ENCODE data around the gene PDHX.
"Not testable (repeated sequence)": the region's sequence is repeated elsewhere in the genome, so short reads cannot be mapped to it uniquely, and the experiment has no call there.

The PDHX gene

GRCh38 chr11:34916015-34916842 lies at the start of gene PDHX, which contains the start of gene APIP:
TSS of gene PDHX (plus strand) at chr11:34916618. CDS start at chr11:34916656, 38 bp downstream.
TSS of gene APIP (minus strand) at chr11:34916379. CDS start at chr11:34916284, 95 bp downstream.
- peak; percentile 68 for DNase-seq (ENCODE audit: low spot score)

GRCh38 chr11:34869425-34869824 lies 47.0 kb upstream of the PDHX start:
- DNase-seq (ENCODE audit: low spot score), result no peak

- DNase-seq (ENCODE audit: low spot score), result no peak
These were observed 45.7 kb upstream of the PDHX start for GRCh38 chr11:34870548-34871196.

GRCh38 chr11:34874202-34874601 lies 42.2 kb upstream of the PDHX start:
- DNase-seq (ENCODE audit: low spot score), result no peak

GRCh38 chr11:34877375-34877975 lies 38.9 kb upstream of the PDHX start:
- DNase-seq (ENCODE audit: low spot score), result no peak

- DNase-seq (ENCODE audit: low spot score), result no peak
These were observed 34.5 kb upstream of the PDHX start for GRCh38 chr11:34881900-34882299.

- no peak for DNase-seq (ENCODE audit: low spot score)
These were observed 29.8 kb upstream of the PDHX start for GRCh38 chr11:34886609-34887008.

- no peak for DNase-seq (ENCODE audit: low spot score)
These were observed 29.2 kb upstream of the PDHX start for GRCh38 chr11:34887260-34887659.

GRCh38 chr11:34890089-34890488 lies 26.3 kb upstream of the PDHX start:
- no peak for DNase-seq (ENCODE audit: low spot score)

- DNase-seq (ENCODE audit: low spot score), result no peak
These were observed 25.6 kb upstream of the PDHX start for GRCh38 chr11:34890812-34891211.

- no peak for DNase-seq (ENCODE audit: low spot score)
These were observed 24.8 kb upstream of the PDHX start for GRCh38 chr11:34891611-34892010.

- DNase-seq (ENCODE audit: low spot score), result no peak
These were observed 23.0 kb upstream of the PDHX start for GRCh38 chr11:34893416-34893815.

GRCh38 chr11:34896191-34896590 lies 20.2 kb upstream of the PDHX start:
- DNase-seq (ENCODE audit: low spot score), result not testable (repeated sequence)

- DNase-seq (ENCODE audit: low spot score), result no peak
These were observed 19.1 kb upstream of the PDHX start for GRCh38 chr11:34897171-34897870.

GRCh38 chr11:34898474-34898873 lies 17.9 kb upstream of the PDHX start:
- DNase-seq (ENCODE audit: low spot score), result no peak

- DNase-seq (ENCODE audit: low spot score), result no peak
These were observed 16.8 kb upstream of the PDHX start for GRCh38 chr11:34899633-34900016.

- DNase-seq (ENCODE audit: low spot score), result no peak
These were observed 11.9 kb upstream of the PDHX start for GRCh38 chr11:34904421-34904955.

- no peak for DNase-seq (ENCODE audit: low spot score)
These were observed 10.8 kb upstream of the PDHX start for GRCh38 chr11:34905666-34906065.

- no peak for DNase-seq (ENCODE audit: low spot score)
These were observed 8.4 kb upstream of the PDHX start for GRCh38 chr11:34907934-34908593.

- no peak for DNase-seq (ENCODE audit: low spot score)
These were observed 7.0 kb upstream of the PDHX start for GRCh38 chr11:34909415-34909814.

- DNase-seq (ENCODE audit: low spot score), result no peak
These were observed 6.5 kb upstream of the PDHX start for GRCh38 chr11:34909955-34910354.

GRCh38 chr11:34910817-34911216 lies 5.6 kb upstream of the PDHX start:
- DNase-seq (ENCODE audit: low spot score), result no peak

Measured in HuH-7.5 (cell line).